GM21619 (cell line): Measurements from ENCODE around the gene MMP25.

Source experiments
- ATAC-seq: cut with Tn5 transposase; IDR thresholded peaks from one replicate; pipeline ENCODE4 v1.9.1; 2021; ENCODE audit not compliant: unreplicated experiment

The MMP25 gene

GRCh38 chr16:3015865-3016521 is 30.4 kb upstream of the MMP25 start:
- ATAC-seq: no peak

- no peak for ATAC-seq
Measured at GRCh38 chr16:3017344-3017743, 29.0 kb upstream of the MMP25 start.

- ATAC-seq: no peak
Measured at GRCh38 chr16:3017794-3018506, 28.4 kb upstream of the MMP25 start, which contains the start of gene CLDN6. CLDN6 (minus strand) TSS chr16:3018183; CDS start chr16:3016021, 2,162 bp downstream.

GRCh38 chr16:3019594-3020246 is 26.6 kb upstream of the MMP25 start:
- no peak for ATAC-seq

GRCh38 chr16:3020247-3020603 is 26.1 kb upstream of the MMP25 start, which contains the start of gene TNFRSF12A:
TNFRSF12A (plus strand) TSS chr16:3020368; CDS start chr16:3020398, 30 bp downstream.
- ATAC-seq: no peak

GRCh38 chr16:3020604-3021448 is 25.5 kb upstream of the MMP25 start:
- no peak for ATAC-seq

- no peak for ATAC-seq
Measured at GRCh38 chr16:3021449-3022207, 24.7 kb upstream of the MMP25 start.

GRCh38 chr16:3022208-3022683 is 24.1 kb upstream of the MMP25 start:
- no peak for ATAC-seq

GRCh38 chr16:3022684-3023414 is 23.5 kb upstream of the MMP25 start:
- no peak for ATAC-seq

GRCh38 chr16:3023415-3023668 is 23.0 kb upstream of the MMP25 start:
- ATAC-seq: no peak

GRCh38 chr16:3023669-3024478 is 22.5 kb upstream of the MMP25 start, which contains the start of the genes HCFC1R1 and THOC6:
HCFC1R1 (minus strand) TSS chr16:3023942; CDS start chr16:3023941, 1 bp downstream.
THOC6 (plus strand) TSS chr16:3024035; CDS start chr16:3024327, 292 bp downstream.
- ATAC-seq: peak; percentile 63

- no peak for ATAC-seq
Measured at GRCh38 chr16:3025032-3026002, 21.0 kb upstream of the MMP25 start.

GRCh38 chr16:3026003-3026378 is 20.4 kb upstream of the MMP25 start:
- no peak for ATAC-seq

GRCh38 chr16:3026609-3027488 is 19.5 kb upstream of the MMP25 start:
- no peak for ATAC-seq

GRCh38 chr16:3027489-3027795 is 18.9 kb upstream of the MMP25 start:
- ATAC-seq: no peak

GRCh38 chr16:3027983-3028715 is 18.2 kb upstream of the MMP25 start:
- ATAC-seq: no peak
